Activated CD4-positive, CD25-positive, alpha-beta regulatory T cell treated with anti-CD3 and anti-CD28 coated beads, Interleukin-2, amount 50 U/mL, for 72 hours (primary cell): ENCODE results near the gene TRIB2.
"Not testable (repeated sequence)": the region's sequence is repeated elsewhere in the genome, so short reads cannot be mapped to it uniquely, and the experiment has no call there.

ENCODE experiments used
- DNase-seq: peaks from one replicate; pipeline ENCODE4 v3.0.0; 2021

The TRIB2 gene

GRCh38 chr2:12716282-12717190 is at the start of gene TRIB2:
Gene TRIB2 (plus strand): TSS chr2:12716936. CDS start chr2:12718308, 1,372 bp downstream.
- DNase-seq: peak; percentile 81

GRCh38 chr2:12669036-12669435 is 47.7 kb upstream of the TRIB2 start:
- no peak for DNase-seq

GRCh38 chr2:12672711-12673315 is 43.9 kb upstream of the TRIB2 start:
- DNase-seq: no peak

GRCh38 chr2:12674644-12675328 is 42.0 kb upstream of the TRIB2 start:
- no peak for DNase-seq

GRCh38 chr2:12675352-12675795 is 41.4 kb upstream of the TRIB2 start:
- no peak for DNase-seq

GRCh38 chr2:12675801-12676200 is 40.9 kb upstream of the TRIB2 start:
- no peak for DNase-seq

- DNase-seq: no peak
Measured at GRCh38 chr2:12676771-12677170, 40.0 kb upstream of the TRIB2 start.

GRCh38 chr2:12678186-12678585 is 38.5 kb upstream of the TRIB2 start:
- DNase-seq: no peak

- no peak for DNase-seq
Measured at GRCh38 chr2:12679550-12680072, 37.1 kb upstream of the TRIB2 start.

GRCh38 chr2:12680115-12680514 is 36.6 kb upstream of the TRIB2 start:
- DNase-seq: not testable (repeated sequence)

GRCh38 chr2:12682017-12682416 is 34.7 kb upstream of the TRIB2 start:
- no peak for DNase-seq

GRCh38 chr2:12683457-12684100 is 33.2 kb upstream of the TRIB2 start:
- no peak for DNase-seq

GRCh38 chr2:12684471-12684936 is 32.2 kb upstream of the TRIB2 start:
- DNase-seq: no peak

GRCh38 chr2:12685145-12685544 is 31.6 kb upstream of the TRIB2 start:
- DNase-seq: no peak

GRCh38 chr2:12685956-12686355 is 30.8 kb upstream of the TRIB2 start:
- no peak for DNase-seq

- DNase-seq: no peak
Measured at GRCh38 chr2:12686708-12687283, 29.9 kb upstream of the TRIB2 start.

GRCh38 chr2:12688091-12688490 is 28.6 kb upstream of the TRIB2 start:
- no peak for DNase-seq

GRCh38 chr2:12688893-12689292 is 27.8 kb upstream of the TRIB2 start:
- DNase-seq: no peak

GRCh38 chr2:12693509-12693908 is 23.2 kb upstream of the TRIB2 start:
- no peak for DNase-seq

- DNase-seq: no peak
Measured at GRCh38 chr2:12694990-12695774, 21.6 kb upstream of the TRIB2 start.

GRCh38 chr2:12697617-12698016 is 19.1 kb upstream of the TRIB2 start:
- DNase-seq: no peak

- DNase-seq: no peak
Measured at GRCh38 chr2:12700989-12701388, 15.7 kb upstream of the TRIB2 start.
